Natural killer cell (primary cell): Measurements from ENCODE around the gene SLC35F1. TPM values are rescaled to one million over a fixed set of nuclear protein-coding genes. Genes with fewer than 3 reads are reported as not detected.

ENCODE experiments used
- ATAC-seq, 3 donors: fragments of 150-1000 bp in 2 of 3; fragments of 200-7000 bp in 1 of 3; cut with Tn5 transposase; 1 replicate in 1 of 3; 2 replicates in 2 of 3; pipeline ENCODE4 v1.10.0; 2021; ENCODE audit warnings: mild to moderate bottlenecking in 2 of 3, moderate library complexity in 2 of 3
- DNase-seq, 2 donors: peaks; one replicate each; pipeline versions ENCODE4 v3.0.0 to v3.0.0-alpha.2; 2013 to 2021; ENCODE audit warnings: mixed read lengths in 1 of 2
- H3K27ac ChIP-seq: one replicate; pipeline ENCODE4 v1.5.1; 2013; ENCODE audit warnings: mild to moderate bottlenecking, low read length
- H3K27me3 ChIP-seq: one replicate; pipeline ENCODE4 v1.6.1; 2013; ENCODE audit warnings: low read length; ENCODE audit not compliant: control insufficient read depth, insufficient read depth
- H3K36me3 ChIP-seq: one replicate; pipeline ENCODE4 v1.6.1; 2013; ENCODE audit warnings: low read length; ENCODE audit not compliant: control insufficient read depth, insufficient read depth
- H3K4me1 ChIP-seq: one replicate; pipeline ENCODE4 v1.6.1; 2013; ENCODE audit warnings: low read length; ENCODE audit not compliant: control insufficient read depth, insufficient read depth
- H3K4me3 ChIP-seq: one replicate; pipeline ENCODE4 v1.5.1; 2013; ENCODE audit warnings: low read length
- H3K9me3 ChIP-seq: one replicate; pipeline ENCODE4 v1.6.1; 2013; ENCODE audit warnings: low read length; ENCODE audit not compliant: control insufficient read depth, insufficient read depth
- H3K27ac Mint-ChIP-seq, 2 donors: one replicate each; pipeline ENCODE4 v1.8.0; 2022; ENCODE audit warnings: mild to moderate bottlenecking in 2 of 2, mixed read lengths in 2 of 2, moderate library complexity in 1 of 2
- H3K27me3 Mint-ChIP-seq, 2 donors: one replicate each; pipeline ENCODE4 v1.8.0; 2022; ENCODE audit warnings: low read depth in 2 of 2, mixed read lengths in 2 of 2
- H3K36me3 Mint-ChIP-seq: one replicate; pipeline ENCODE4 v1.8.0; 2022; ENCODE audit warnings: mixed read lengths
- H3K4me1 Mint-ChIP-seq, 2 donors: one replicate each; pipeline ENCODE4 v1.8.0; 2022; ENCODE audit warnings: mixed read lengths in 2 of 2
- H3K4me3 Mint-ChIP-seq: one replicate; pipeline ENCODE4 v1.8.0; 2022; ENCODE audit warnings: mild to moderate bottlenecking, moderate library complexity, mixed read lengths
- H3K9me3 Mint-ChIP-seq, 2 donors: one replicate each; pipeline ENCODE4 v1.8.0; 2022; ENCODE audit warnings: mixed read lengths in 2 of 2
- WGBS: methylation state at CpG from one replicate; pipeline ENCODE4 v1.1.7; 2013; ENCODE audit warnings: missing lambda C conversion rate; ENCODE audit not compliant: insufficient coverage; 5-methylcytosine and 5-hydroxymethylcytosine counted together
- intact Hi-C: fragments of 100-400 bp; cut with micrococcal nuclease; formaldehyde crosslinking; loops from one replicate; pipeline ENCODE4 v1.14.2; 2022
- total RNA-seq, 4 donors: library from RNA; stranded (reverse); fragments of 120-200 nt in 1 of 4; gene quantifications; one replicate each; pipeline versions ENCODE4 v1.2.3 to v1.2.4, GENCODE V29; 2013 to 2022
- TF ChIP-seq, protein P1 (sequence below): fragments of 200-600 bp; IDR thresholded peaks from one replicate; pipeline ENCODE4 v1.8.0; 2022; ENCODE audit warnings: antibody characterized with exemption

SLC35F1 gene
- total RNA-seq, 3 donors from 2014 or later (not counting 1 experiment from before 2014, with no cell fraction given) = not detected

DNA sequence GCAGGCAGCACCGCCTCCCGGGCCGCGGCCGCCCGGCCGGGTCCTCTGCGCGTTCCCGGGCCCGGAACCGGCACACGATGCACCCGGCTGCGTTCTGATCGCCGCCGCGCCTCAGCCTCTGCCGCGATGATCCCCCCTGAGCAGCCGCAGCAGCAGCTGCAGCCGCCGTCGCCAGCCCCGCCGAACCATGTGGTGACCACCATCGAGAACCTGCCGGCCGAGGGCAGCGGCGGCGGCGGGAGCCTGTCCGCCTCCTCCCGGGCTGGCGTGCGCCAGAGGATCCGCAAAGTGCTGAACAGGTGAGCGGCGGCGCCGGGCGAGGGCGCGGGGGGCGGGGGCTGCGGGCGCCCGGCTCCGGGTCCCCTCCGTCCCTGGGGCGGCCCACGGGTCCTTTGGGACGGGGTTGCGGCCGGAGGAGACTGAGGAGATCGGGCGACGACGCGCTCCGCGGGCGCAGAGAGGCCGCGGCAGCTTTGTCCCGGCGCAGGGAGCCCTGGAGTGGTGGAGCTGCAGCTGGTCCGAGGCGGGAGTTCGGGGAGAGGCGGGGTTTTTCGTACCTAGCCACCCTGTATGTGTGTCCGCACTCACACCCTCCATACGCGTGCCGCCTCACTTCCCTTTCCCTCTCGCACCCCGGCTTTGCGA is 659 bp downstream of the SLC35F1 start:
- Mint-ChIP-seq H3K27ac (no peak overlapping the region), H3K4me1 (no peaks in the 10 kb centered on the region), H3K4me3 (peak overlapping the region; percentile 31), H3K9me3 (no peaks in the 10 kb centered on the region), H3K36me3 (no peaks in the 10 kb centered on the region), H3K27me3 (peaks cover 51 to 72% of the 10 kb centered on the region in 2 donors)
- 2% methylated on average over 81 of the region's 81 CpGs for whole genome bisulfite sequencing
- no peak for ATAC-seq
- intact Hi-C loops = no loop called here
- H3K27ac ChIP-seq = no peak overlapping the region
- DNase-seq = no peak
- peaks cover 26% of the 10 kb centered on the region for H3K27me3 ChIP-seq
- H3K36me3 ChIP-seq = no peaks in the 10 kb centered on the region
- peaks cover 4% of the 10 kb centered on the region for H3K4me1 ChIP-seq
- no peak overlapping the region for H3K4me3 ChIP-seq
- no peaks in the 10 kb centered on the region for H3K9me3 ChIP-seq
- TF ChIP-seq, protein P1, sequence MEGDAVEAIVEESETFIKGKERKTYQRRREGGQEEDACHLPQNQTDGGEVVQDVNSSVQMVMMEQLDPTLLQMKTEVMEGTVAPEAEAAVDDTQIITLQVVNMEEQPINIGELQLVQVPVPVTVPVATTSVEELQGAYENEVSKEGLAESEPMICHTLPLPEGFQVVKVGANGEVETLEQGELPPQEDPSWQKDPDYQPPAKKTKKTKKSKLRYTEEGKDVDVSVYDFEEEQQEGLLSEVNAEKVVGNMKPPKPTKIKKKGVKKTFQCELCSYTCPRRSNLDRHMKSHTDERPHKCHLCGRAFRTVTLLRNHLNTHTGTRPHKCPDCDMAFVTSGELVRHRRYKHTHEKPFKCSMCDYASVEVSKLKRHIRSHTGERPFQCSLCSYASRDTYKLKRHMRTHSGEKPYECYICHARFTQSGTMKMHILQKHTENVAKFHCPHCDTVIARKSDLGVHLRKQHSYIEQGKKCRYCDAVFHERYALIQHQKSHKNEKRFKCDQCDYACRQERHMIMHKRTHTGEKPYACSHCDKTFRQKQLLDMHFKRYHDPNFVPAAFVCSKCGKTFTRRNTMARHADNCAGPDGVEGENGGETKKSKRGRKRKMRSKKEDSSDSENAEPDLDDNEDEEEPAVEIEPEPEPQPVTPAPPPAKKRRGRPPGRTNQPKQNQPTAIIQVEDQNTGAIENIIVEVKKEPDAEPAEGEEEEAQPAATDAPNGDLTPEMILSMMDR = no peak

DNA sequence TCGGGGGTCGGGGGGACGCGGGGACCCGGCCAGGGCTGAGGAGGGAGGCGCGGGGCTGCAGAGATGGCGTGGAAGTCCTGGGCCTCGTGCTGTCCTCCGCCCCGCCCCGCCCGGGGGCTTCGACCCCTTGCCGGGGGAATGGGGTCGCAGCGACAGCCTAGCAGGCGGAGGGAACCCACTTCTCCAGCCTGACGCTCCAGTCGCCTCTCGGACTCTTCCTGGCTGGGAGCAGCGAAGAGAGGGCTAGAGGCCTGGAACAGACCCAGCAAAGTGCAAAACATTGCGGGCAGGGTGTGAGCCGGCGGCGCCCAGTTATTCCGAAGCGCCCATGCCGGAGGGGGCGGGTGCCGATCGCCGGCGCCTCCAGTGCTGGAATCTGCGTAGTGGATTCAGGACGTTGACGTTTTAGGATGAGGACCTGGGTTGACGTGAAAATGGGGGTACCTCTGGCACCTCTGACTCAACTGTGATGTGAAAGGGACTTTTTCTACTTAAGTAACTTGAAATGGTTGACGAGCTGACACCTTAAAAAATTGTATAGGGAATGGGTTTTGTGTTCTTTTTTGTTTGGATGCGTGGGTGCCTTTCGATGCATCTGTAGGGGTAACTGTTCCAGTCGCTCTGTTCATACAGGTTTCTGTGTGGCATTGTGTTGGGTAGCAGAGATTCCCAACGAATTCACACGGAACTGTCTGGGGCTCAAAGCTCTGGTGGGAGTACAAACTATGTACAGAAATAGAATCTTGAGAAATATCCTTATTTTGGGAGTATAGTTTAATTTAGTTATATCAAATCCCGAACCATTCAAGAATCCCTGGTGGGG is 1.4 kb downstream of the SLC35F1 start:
- DNase-seq (no peak), ATAC-seq (no peak)
- H3K27me3 ChIP-seq = peaks cover 26% of the 10 kb centered on the region
- H3K36me3 ChIP-seq = no peaks in the 10 kb centered on the region
- intact Hi-C loops = no loop called here
- TF ChIP-seq, protein P1 = no peak
- H3K9me3 Mint-ChIP-seq = no peaks in the 10 kb centered on the region
- no peaks in the 10 kb centered on the region for H3K4me1 Mint-ChIP-seq
- peaks cover 4% of the 10 kb centered on the region for H3K4me1 ChIP-seq
- H3K27me3 Mint-ChIP-seq = peaks cover 51 to 71% of the 10 kb centered on the region in 2 donors
- 11% methylated on average over 44 of the region's 45 CpGs for WGBS
- no peaks in the 10 kb centered on the region for H3K36me3 Mint-ChIP-seq
- H3K4me3 Mint-ChIP-seq = peak overlapping the region; percentile 83
- H3K27ac Mint-ChIP-seq = no peak overlapping the region
- H3K4me3 ChIP-seq = no peak overlapping the region
- H3K27ac ChIP-seq = no peak overlapping the region
- H3K9me3 ChIP-seq = no peaks in the 10 kb centered on the region

DNA sequence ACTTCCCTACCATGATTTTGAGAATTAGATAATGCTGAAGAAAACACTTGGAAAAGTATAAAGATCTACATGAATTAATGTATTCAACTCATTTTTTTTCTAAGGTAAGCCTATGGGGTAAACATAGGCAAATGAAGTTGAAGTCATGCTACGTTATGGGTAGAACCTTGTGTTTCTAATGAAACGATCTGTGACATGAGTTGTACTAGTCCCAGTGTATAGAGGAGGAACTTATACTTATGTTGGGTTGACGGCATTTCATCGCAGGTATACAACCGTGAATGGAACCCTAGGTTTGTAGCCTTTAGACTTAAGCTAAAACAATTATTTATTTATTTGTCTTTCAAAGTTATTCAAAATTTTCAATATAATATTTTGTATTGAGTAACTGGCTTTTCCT is 2.6 kb downstream of the SLC35F1 start:
- Histone ChIP-seq H3K9me3 (no peaks in the 10 kb centered on the region), H3K27me3 (peaks cover 21% of the 10 kb centered on the region), H3K4me1 (peaks cover 4% of the 10 kb centered on the region), H3K27ac (no peak overlapping the region), H3K4me3 (no peak overlapping the region), H3K36me3 (no peaks in the 10 kb centered on the region)
- ATAC-seq (no peak), DNase-seq (no peak)
- Mint-ChIP-seq H3K27ac (no peak overlapping the region), H3K36me3 (no peaks in the 10 kb centered on the region), H3K4me1 (no peaks in the 10 kb centered on the region), H3K9me3 (no peaks in the 10 kb centered on the region), H3K4me3 (no peak overlapping the region), H3K27me3 (peaks cover 40 to 59% of the 10 kb centered on the region in 2 donors)
- TF ChIP-seq, protein P1 = no peak
- WGBS = 90% methylated on average over 2 of the region's 5 CpGs
- intact Hi-C loops = no loop called here
